OCI-M2 (cell line): Measurements from ENCODE around the gene SLC23A2.

ENCODE experiments used
- DNase-seq: peaks from one replicate; lab custom pipeline; 2025; ENCODE audit not compliant: unreplicated experiment; lab: John Stamatoyannopoulos, UW

SLC23A2 gene

GRCh38 chr20:4819901-4820300, 181.4 kb downstream of the SLC23A2 start:
- no peak for DNase-seq

- DNase-seq = no peak
Observed at GRCh38 chr20:4817230-4817671, 184.1 kb downstream of the SLC23A2 start.

DNA sequence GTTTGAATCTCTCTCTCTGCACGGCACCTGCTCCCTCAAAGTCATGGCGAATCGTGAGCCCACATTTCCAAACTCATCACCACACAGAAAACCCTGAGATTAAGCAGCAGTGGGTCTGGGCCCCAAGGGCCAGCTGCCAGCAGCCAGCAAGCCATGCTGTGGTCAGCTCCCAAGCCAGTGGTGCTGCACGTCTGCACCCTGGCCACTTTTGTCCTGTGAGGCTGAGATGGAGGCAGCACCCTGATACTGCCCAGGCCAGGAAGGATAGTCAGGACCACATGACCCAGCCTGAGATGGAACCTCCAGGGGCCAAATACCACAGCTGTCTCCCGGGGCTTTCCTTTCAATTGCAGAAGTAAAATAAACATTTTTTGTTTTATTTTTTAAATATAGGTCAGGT, 185.7 kb downstream of the SLC23A2 start:
- DNase-seq = no peak

- DNase-seq = no peak
Observed at GRCh38 chr20:4814696-4815252, 186.5 kb downstream of the SLC23A2 start.

- DNase-seq = no peak
Observed at GRCh38 chr20:4813863-4814695, 187.2 kb downstream of the SLC23A2 start.

DNA sequence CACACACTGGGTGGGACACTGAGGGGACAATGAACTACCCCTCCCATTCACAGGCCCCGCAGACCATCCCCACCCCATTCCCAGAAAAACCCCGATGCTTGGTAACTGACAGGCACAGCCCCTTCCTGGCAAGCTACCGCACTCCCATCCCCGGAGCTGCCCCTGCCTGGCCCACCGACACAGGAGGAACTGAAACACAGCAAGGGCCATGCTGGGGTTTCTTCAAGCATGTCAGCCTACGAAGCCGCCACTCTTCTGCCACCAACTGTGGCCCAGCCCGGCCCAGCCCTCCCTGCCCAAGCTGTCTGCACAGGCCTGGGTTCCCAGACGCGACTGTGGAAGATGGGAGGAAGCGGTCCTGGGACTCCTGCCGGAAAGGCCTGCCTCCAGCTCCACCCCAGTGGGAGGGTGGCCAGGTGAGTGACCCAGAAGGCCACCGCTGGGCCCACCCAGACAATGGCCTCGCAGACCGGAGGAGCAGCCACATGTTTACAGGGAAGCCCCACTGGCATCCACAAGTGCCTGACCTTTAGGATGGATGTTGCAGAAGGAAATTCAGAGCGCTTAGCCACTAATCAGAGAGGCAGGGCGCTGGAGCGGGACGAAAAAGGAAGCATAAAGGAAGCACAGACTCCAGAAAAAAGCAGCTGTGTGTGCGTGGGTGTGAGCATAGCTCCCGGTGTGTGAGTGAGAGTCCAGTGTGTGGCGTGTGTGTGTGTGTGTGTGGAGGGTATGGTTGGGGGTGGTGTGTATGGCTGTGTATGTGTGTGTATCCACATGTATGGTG, 188.0 kb downstream of the SLC23A2 start:
- DNase-seq = no peak

DNA sequence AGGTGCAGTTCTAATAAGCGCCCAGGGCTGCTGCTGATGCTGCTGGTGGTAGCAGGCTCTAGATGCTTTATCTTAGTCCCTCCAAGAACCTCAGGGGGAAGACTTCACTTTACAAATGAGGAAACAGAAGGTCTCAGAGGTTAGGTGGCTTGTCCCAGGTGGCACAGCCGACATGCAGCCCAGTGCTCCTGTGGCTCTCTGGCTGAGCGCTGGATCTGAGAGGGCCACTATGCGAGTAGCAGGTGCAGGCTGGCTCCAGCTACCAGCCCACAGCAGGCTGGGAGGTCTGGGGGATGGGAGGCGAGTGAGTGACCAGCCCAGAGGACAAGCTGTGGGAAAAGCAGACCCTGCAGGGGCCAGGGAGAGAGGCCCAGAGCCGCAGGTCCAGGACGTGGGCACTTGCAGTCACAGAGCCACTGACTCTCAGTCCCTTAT, 188.7 kb downstream of the SLC23A2 start:
- DNase-seq = no peak

DNA sequence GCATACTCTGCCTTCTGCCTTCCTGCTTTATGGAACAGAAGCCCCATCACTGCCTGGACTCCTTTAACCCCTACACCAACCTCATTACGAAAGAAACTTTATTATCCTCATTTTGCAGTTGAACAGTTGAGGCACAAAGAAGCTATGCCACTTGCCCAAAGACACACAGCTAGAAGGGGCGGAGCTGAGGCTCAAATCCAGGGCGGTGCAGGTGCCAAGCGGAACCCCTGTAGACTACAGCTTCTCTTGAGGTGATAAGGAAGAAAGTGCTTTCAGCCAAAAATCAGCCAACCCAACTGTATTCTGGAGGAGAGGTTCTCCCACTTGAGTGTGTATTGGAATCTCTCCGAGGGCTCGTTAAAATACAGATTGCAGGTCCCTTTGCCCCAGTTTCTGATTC, 189.1 kb downstream of the SLC23A2 start:
- no peak for DNase-seq

DNA sequence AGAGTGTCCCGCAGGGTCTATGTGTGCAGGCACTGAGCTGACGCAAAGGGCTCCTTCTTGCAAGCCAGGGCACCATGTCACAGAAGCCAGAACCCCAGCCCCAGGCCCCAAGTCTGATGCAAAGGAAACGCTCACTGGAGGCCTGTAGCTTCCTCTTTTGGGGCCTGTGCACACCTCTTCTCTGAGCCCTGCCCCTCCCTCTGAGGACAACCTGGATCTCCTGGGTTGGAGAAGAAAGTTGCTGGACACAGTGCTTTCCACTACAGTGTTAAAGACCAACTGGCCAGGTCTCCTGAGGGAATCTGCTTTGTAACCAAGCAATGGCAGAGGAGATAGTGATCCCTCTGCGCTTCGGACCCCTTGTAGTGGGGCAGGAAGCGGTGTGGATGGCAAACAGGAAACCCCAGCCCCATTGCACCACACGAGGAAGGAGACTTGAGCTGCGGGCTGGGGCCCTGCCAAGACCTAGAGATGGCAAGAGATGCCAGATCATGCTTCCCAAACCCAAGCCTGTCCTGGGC, 189.6 kb downstream of the SLC23A2 start:
- DNase-seq = no peak

DNA sequence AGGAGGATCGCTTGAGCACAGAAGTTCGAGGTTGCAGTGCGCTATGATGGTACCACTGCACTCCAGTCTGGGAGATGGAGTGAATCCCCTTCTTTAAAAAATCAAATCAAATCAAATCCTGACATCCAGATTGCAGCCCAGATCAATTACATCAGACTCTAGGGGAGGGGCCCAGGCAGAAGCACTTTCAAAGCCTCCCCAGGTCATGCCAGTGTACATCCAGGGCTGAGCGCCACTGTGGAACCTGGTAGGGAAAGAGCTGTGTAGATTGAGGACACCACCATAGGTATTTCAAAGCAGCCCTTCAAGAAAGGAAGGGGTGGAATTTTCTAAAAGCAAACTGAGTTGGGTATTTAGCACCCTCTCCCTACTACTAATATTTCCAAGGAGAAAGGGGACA, 190.1 kb downstream of the SLC23A2 start:
- DNase-seq = no peak

- no peak for DNase-seq
Observed at GRCh38 chr20:4810426-4811019, 190.8 kb downstream of the SLC23A2 start.

- no peak for DNase-seq
Observed at GRCh38 chr20:4809707-4810106, 191.6 kb downstream of the SLC23A2 start.

- no peak for DNase-seq
Observed at GRCh38 chr20:4808872-4809271, 192.4 kb downstream of the SLC23A2 start.

DNA sequence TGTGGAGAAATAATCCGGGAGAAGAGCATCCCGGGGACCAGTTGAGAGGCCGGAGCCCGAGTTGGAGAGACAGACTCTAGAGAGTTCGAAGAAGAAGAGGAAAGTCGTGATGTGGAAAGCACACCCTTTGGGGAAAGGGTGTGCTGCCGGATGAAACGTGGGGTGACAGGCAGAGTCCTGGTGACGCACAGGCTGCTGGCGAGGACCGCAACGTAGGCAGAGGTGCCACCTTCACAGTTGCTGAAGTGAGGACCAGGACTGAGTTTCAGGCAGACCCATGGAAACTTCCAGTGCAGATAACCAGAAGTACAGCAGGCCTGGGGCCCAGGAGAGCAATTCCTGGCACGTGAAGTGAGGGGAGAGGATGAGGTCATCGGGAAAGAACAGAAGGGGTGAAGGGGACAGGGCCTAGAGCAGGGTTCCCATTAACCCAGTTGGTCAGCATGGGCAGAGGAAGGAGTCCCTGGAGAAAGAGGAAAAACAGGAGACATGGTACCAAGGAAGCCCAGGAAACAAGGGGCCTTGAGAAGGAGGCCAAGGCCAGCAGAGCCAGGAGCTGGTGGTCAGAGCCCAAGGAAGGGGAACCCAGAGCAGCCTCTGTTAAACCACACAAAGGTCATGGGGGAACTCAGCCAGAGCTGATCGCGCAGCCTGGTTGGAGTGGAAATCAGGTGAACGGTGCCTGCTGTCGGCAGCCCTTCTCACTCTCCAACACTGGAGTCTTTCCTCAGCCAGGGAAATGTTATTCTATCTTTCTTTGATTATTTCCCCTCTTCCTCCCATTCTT, 195.5 kb downstream of the SLC23A2 start:
- no peak for DNase-seq

DNA sequence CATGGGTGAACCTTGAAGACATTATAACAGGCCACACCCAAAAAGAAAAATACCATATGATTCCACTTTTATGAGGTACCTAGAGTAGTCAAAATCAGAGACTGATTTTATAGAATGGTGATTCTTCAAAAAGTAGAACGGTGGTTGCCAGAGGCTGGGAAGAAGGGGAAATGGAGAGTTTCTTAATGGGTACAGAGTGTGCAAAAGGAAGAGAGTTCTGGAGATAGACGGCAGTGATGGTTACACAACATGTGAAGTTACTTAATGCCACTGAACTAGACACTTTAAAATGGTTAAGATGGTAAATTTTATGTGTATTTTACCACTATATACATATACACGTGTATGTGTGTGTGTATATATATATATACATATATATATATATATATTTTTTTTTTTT, 198.8 kb downstream of the SLC23A2 start:
- no peak for DNase-seq
